ENCODE data around the gene PFKM.
A peak's percentile ranks its signal among the peaks of the same experiment; 100 is the strongest.

The PFKM gene

DNA sequence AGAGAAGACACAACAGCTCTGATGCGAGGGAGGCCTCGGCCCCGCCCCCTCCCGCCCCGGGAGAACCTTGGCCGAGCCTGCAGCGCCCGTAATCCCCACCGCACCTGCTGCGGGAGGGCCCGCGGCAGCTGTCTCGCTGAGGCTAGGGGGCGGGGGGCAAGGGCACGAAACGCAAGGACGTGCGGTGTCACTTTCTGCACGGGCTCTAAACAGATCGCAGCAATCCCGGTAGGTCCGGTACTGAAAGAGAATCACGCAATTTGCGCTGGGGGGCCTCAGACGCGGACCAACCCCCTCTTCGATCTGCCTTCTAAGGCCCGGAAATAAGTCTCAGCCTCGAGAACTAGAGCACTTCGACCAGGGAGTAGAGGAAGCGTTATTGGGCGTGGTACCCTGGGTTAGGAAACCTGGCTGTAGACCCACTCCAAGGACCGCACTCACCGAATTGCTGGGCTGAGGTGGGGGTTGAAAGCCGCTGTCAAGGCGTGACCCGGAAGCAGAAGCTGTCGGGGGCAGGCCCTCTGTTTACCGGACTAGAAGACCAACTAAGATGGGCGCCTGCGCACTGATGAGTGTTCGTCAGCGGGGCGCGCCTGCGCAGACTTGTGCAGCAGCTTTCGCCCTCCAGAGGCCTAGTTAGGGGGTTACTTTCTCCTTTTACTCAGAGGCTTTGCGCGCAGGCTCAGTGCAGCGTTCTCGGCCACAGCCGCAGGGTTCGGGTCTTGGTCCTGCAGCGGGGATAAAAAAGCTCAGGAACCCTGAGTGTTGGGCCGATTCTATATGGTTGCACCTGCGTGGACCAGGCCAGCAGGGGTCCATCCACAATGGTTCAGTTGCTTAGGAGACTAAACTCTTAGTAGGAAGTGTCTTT lies 38.1 kb downstream of the PFKM start, which contains the start of gene ASB8:
Gene ASB8 (minus strand): TSS at position 498 of the 871 bp plus-strand sequence. CDS start 4,019 bp downstream, outside the sequence.
- DNase-seq (ENCODE audit: low spot score in 2 of 2) (peak; percentile 95 to 99), ATAC-seq (ENCODE audit: low read depth) (peak; percentile 89)
- H3K4me1 Mint-ChIP-seq, result peaks cover 19% of the 10 kb centered on the region
- no peaks in the 10 kb centered on the region for H3K9me3 Mint-ChIP-seq
- peaks cover 9% of the 10 kb centered on the region for H3K36me3 Mint-ChIP-seq
- H3K27me3 Mint-ChIP-seq, result peaks cover 1% of the 10 kb centered on the region
- peak within 1 kb of the TSS; percentile 98 for H3K27ac Mint-ChIP-seq
- H3K4me3 Mint-ChIP-seq, result peak within 1 kb of the TSS; percentile 98

DNA sequence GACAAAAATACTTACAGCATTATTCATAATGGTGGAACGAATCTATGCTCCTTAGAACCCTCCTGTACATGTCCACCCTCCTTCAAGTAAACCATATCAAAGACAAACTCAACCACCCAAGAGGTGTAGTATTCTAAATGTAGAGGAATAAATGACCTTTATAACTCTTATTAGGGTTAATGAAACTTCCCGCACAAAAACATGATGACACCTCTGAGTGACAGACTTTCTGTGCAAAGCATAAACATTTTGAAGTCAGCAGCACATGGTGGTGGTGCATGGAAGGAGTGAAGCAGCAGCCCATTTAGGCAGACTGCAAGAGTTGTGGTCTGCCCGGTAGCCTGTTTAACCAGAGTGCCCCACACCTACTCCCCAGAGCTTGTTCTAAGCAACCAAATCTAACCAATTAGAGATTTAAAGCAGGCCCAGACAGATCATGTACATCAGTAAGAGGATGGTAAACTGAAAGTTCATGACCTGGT lies 38.8 kb downstream of the PFKM start:
- H3K9me3 Mint-ChIP-seq, result no peaks in the 10 kb centered on the region
- DNase-seq (ENCODE audit: low spot score in 2 of 2) (no peak), ATAC-seq (ENCODE audit: low read depth) (no peak)
- peaks cover 2% of the 10 kb centered on the region for H3K27me3 Mint-ChIP-seq
- H3K4me1 Mint-ChIP-seq, result peaks cover 18% of the 10 kb centered on the region
- H3K27ac Mint-ChIP-seq, result peak overlapping the region; percentile 98
- peaks cover 8% of the 10 kb centered on the region for H3K36me3 Mint-ChIP-seq
- peak overlapping the region; percentile 98 for H3K4me3 Mint-ChIP-seq

DNA sequence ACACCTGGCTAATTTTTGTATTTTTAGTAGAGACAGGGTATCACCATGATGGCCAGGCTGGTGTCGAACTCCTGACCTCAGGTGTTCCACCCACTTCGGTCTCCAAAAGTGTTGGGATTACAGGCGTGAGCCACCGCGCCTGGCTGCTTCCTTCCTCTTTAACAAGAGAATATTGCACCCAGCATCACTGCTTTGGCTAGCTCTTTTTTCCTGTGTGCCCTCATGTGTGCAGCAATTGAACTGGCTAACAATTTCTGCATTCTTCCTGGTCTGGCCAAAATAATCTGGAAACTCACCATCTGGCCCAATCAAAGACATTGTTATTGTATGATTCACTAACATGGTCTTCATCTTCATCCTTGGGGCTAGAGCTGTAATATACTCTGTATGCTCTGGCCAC lies 40.9 kb downstream of the PFKM start:
- DNase-seq (ENCODE audit: low spot score in 2 of 2) (no peak), ATAC-seq (ENCODE audit: low read depth) (no peak)
- H3K27me3 Mint-ChIP-seq, result peaks cover 4% of the 10 kb centered on the region
- no peaks in the 10 kb centered on the region for H3K36me3 Mint-ChIP-seq
- no peak overlapping the region for H3K4me3 Mint-ChIP-seq
- no peak overlapping the region for H3K27ac Mint-ChIP-seq
- no peaks in the 10 kb centered on the region for H3K9me3 Mint-ChIP-seq
- H3K4me1 Mint-ChIP-seq, result peaks cover 15% of the 10 kb centered on the region

DNA sequence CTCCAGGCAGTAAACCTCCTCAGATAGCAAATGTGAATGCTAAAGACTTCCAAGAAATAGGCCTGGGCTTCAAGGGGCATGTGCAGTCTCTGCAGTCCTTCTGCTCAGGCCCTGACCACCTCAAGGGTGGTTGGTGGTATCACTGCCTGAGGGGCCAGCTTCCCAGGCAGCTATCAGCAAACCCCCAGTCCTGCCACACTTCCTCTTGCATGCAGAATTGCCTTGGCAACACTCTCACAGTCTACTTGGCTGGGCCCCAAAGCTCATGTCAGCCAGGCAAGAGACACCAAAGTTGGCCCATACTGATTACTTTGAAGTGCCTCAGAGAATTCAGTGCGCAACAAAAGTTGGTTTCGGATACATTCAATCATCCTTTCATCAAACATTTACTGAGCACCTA lies 41.6 kb downstream of the PFKM start:
- ATAC-seq (ENCODE audit: low read depth), result no peak
- Mint-ChIP-seq H3K9me3 (no peaks in the 10 kb centered on the region), H3K36me3 (no peaks in the 10 kb centered on the region), H3K4me3 (no peak overlapping the region), H3K4me1 (peaks cover 18% of the 10 kb centered on the region), H3K27me3 (peaks cover 6% of the 10 kb centered on the region), H3K27ac (no peak overlapping the region)
- no peak for DNase-seq (ENCODE audit: low spot score in 2 of 2)

DNA sequence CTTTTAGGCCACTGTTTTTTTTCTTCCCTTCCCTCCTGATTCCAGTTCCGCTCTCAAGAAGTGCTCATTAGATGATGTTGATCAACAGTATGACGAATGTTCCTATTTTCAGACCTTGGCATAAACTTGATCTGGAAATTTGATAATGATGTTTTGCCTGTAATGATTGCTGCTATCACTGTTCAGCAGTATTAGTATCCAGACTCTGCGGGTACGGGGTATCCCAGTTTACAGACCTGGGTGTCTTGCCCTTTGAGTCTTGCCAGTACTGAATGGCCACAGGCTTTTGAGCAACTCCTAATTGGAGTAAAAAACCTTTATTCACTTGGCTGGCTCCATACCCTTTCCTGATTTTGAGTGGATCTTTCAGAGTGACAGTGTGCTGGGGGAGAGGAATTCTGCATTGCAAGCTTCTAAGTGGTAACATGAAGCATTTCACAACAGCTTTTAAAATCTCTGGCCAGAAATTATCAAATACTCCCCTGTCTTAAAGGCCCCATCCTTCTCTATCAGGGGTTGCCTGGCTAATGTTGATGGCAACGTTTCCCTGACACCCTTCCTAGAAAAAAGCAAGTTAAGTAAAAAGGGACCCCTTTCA lies 44.1 kb downstream of the PFKM start:
- H3K36me3 Mint-ChIP-seq, result no peaks in the 10 kb centered on the region
- no peak overlapping the region for H3K27ac Mint-ChIP-seq
- H3K4me3 Mint-ChIP-seq, result no peak overlapping the region
- DNase-seq (ENCODE audit: low spot score in 2 of 2), result no peak
- peaks cover 12% of the 10 kb centered on the region for H3K27me3 Mint-ChIP-seq
- no peaks in the 10 kb centered on the region for H3K9me3 Mint-ChIP-seq
- H3K4me1 Mint-ChIP-seq, result peaks cover 5% of the 10 kb centered on the region
- ATAC-seq (ENCODE audit: low read depth), result no peak

DNA sequence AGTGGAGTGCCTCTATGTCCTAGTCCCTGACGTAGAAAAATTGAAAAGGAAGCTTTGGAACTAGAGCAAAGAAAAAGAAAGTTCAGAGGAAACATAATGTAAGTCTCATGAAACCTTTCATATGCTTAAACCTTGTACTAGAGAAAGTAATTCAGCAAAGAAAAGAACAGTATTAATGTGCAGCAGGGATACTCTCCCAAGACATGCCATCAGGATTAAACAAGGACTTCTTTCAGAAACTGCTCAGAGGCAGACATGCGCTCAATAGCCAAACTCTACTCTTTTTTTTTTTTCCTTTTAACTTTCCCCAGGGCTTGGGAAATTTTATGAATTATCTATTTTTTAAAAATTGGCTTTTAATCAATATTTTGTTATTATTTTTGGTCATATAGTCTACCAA lies 45.3 kb downstream of the PFKM start:
- H3K36me3 Mint-ChIP-seq, result no peaks in the 10 kb centered on the region
- peaks cover 5% of the 10 kb centered on the region for H3K4me1 Mint-ChIP-seq
- no peak overlapping the region for H3K4me3 Mint-ChIP-seq
- no peaks in the 10 kb centered on the region for H3K9me3 Mint-ChIP-seq
- H3K27ac Mint-ChIP-seq, result no peak overlapping the region
- H3K27me3 Mint-ChIP-seq, result peaks cover 12% of the 10 kb centered on the region
- DNase-seq (ENCODE audit: low spot score in 2 of 2) (no peak), ATAC-seq (ENCODE audit: low read depth) (no peak)

DNA sequence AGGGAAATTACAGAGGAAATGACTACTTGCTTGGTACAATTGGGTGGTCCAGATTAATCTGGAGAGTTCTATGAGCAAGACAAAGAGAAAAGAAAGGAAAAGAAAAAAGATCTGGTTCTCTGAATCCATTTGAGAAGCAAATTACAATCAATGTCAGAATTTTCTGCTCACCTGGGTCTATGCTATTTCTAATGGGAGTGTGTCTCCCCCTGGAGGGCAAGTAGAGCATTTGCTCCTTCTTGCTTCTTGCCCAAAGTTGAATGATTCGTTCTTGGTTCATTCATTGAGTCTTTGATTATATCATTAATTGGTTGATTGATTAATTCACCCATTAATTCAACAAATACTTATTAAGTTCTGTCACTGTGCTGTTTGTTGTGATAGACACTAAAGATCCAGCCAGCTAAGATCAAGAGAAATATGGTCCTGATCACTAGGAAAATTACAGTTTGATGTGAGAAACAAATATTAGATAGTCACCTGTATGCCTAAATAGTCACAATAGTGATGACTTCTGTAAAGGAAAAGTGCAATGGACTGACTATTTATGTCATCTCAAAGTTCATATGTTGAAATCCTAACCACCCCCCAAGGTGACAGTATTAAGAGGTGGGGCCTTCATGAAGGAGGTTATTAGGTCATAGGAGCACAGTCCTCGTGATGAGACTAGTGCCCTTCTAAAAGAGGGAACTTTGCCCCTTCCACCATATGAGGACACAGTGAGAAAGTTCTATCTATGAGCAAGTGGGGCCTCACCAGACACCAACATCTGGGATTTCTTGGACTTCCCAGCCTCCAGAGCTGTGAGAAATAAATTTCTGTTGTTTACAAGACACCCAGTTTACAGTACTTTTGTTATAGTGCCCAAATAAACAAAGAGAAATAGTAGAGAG lies 46.2 kb downstream of the PFKM start:
- no peak overlapping the region for H3K27ac Mint-ChIP-seq

DNA sequence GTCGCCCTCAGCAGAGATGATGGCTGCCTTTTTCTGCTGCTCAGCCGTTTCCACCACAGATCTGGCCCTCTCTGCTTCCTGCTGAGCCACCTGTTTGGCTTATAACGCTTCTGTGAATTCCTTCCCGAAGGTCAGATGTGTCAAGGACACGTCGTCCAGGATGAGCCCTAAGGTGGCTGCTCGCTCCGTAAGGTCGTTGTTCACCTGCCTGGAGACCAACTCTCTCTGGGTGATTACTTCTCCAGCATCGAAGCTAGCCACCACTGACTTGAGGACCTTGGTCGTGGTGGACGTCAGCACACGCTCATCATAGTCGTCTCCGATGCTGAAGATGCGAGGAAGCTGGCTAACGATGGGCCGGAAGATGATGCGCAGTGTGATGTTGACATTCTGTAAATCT lies 49.8 kb downstream of the PFKM start:
- Mint-ChIP-seq H3K4me1 (peaks cover 5% of the 10 kb centered on the region), H3K27ac (no peak overlapping the region), H3K27me3 (peaks cover 7% of the 10 kb centered on the region), H3K36me3 (no peaks in the 10 kb centered on the region), H3K4me3 (no peak overlapping the region), H3K9me3 (no peaks in the 10 kb centered on the region)
- DNase-seq (ENCODE audit: low spot score in 2 of 2) (no peak), ATAC-seq (ENCODE audit: low read depth) (no peak)

More for the DNA sequence above, 46.2 kb downstream of the PFKM start:
- ATAC-seq (ENCODE audit: low read depth) (peak; percentile 84), DNase-seq (ENCODE audit: low spot score in 2 of 2) (peak; percentile 43 to 63)
- Mint-ChIP-seq H3K4me3 (no peak overlapping the region), H3K27me3 (peaks cover 12% of the 10 kb centered on the region), H3K9me3 (no peaks in the 10 kb centered on the region), H3K4me1 (peaks cover 5% of the 10 kb centered on the region), H3K36me3 (no peaks in the 10 kb centered on the region)

DNA sequence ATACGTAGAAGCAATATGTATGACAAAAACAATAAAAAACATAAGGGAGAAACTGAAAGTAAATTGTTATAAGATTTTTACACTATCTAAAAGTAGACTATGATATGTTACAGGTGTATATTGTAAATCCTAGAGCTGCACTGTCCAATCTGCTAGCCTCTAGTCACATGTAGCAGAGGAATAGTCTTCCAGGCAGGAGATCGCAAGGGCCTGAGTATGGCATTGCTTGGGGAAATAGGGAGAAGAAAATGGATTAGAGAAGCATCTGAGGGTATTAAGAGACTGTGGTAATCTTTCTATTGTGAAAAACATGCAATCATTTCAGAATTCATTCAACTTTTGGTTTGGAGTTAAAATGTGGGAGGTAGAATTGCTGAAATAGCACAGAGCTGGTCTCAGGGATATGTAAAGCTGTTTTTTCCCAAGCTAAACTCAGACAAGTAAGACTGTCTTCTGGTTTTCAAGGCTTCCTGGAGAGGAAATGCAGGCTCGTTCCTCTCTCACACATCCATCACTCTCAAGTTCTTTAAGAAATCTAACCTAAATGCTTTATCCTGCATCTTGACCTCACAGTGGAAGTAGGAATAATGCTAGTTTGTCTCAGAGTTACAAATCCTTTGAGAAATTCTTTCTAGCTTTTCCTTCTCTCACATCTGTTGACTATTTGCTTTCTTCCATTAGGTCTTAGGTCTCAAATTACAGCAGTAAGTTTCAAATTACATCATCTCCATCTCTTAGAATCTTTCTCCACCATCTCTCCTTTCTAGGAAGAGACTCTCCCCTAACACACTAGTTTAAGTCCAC lies 56.7 kb downstream of the PFKM start:
- Mint-ChIP-seq H3K9me3 (no peaks in the 10 kb centered on the region), H3K27me3 (peaks cover 15% of the 10 kb centered on the region), H3K36me3 (no peaks in the 10 kb centered on the region), H3K4me1 (no peaks in the 10 kb centered on the region), H3K4me3 (no peak overlapping the region), H3K27ac (no peak overlapping the region)
- DNase-seq (ENCODE audit: low spot score in 2 of 2) (no peak), ATAC-seq (ENCODE audit: low read depth) (no peak)

DNA sequence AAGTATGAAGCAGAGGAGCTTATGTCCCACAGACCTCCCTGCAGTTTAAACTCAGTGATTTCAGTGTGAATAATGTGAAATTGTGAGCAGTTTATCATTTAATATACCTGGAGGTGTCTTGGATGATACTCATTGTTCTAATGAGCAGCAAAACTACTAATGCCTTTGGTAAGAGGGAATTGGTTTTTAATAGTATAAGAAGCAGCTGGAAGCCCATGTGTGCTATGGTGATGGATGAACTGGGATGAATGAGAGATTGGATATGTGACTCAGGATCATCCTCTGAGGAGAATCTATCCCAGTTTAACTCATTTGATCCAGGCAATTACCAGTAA lies 57.2 kb downstream of the PFKM start:
- no peak overlapping the region for H3K27ac Mint-ChIP-seq
- no peaks in the 10 kb centered on the region for H3K36me3 Mint-ChIP-seq
- ATAC-seq (ENCODE audit: low read depth), result no peak
- peaks cover 18% of the 10 kb centered on the region for H3K27me3 Mint-ChIP-seq
- no peaks in the 10 kb centered on the region for H3K9me3 Mint-ChIP-seq
- H3K4me3 Mint-ChIP-seq, result no peak overlapping the region
- DNase-seq (ENCODE audit: low spot score in 2 of 2), result no peak
- no peaks in the 10 kb centered on the region for H3K4me1 Mint-ChIP-seq

DNA sequence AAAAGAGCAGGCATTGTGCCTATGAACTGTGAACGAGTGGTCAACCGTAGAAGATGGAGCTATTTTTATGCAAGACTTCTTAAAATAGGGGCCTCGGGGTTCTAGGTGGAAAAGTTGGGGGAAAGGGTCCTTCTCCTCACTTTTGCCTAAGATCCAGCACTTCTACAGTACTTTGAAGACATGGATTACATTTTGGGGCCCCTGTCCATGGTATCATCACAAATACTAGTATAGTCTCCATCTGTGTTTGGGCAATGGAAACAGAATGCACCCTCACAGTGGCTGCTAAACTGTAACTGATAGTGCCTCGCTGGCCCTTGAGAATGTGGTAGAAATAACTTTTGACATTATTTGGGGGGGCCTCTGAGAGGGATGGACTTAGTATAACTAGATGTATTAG lies 58.8 kb downstream of the PFKM start:
- Mint-ChIP-seq H3K36me3 (no peaks in the 10 kb centered on the region), H3K27me3 (peaks cover 18% of the 10 kb centered on the region), H3K4me3 (no peak overlapping the region), H3K4me1 (no peaks in the 10 kb centered on the region), H3K9me3 (no peaks in the 10 kb centered on the region), H3K27ac (no peak overlapping the region)
- DNase-seq (ENCODE audit: low spot score in 2 of 2) (no peak), ATAC-seq (ENCODE audit: low read depth) (no peak)

DNA sequence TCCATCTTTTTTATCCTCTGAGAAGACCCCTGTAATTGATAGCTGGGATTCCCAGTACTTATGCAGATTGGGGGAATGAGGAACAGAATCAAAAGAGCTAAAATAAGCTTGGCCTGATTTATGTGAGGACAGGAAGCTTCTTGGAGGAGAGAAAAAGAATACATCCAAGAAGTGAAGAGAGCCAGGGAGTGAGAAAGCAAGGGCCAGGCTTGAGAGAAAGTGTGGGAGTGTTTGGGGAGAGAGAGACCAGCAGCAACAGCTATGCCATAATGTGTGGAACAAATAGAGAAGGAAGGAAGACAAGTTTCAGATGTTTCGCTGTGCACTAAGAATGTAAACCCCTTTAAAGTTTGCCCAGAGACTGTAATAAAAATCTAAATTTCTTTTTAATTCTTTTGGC lies 60.3 kb downstream of the PFKM start:
- no peak for DNase-seq (ENCODE audit: low spot score in 2 of 2)
- peaks cover 18% of the 10 kb centered on the region for H3K27me3 Mint-ChIP-seq
- H3K9me3 Mint-ChIP-seq, result no peaks in the 10 kb centered on the region
- H3K4me3 Mint-ChIP-seq, result no peak overlapping the region
- H3K27ac Mint-ChIP-seq, result no peak overlapping the region
- H3K36me3 Mint-ChIP-seq, result no peaks in the 10 kb centered on the region
- H3K4me1 Mint-ChIP-seq, result peaks cover 4% of the 10 kb centered on the region
- ATAC-seq (ENCODE audit: low read depth), result no peak

DNA sequence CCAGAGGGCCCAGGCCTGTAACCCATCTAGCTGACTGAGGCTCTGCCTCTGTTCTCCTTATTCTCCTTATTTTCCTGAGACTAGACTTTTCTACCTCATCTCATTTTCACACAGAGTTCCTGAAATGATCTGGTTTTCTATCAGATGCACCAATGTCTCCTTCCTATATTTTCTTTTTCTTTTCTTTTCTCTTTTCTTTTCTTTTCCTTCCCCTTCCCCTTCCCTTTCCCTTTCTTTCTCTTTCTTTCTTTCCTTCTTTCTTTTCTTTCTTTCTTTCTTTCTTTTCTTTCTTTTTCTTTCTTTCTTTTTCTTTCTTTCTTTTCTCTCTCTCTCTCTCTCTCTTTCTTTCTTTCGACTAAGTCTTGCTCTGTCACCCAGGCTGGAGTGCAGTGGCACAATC lies 61.3 kb downstream of the PFKM start:
- DNase-seq (ENCODE audit: low spot score in 2 of 2) (no peak), ATAC-seq (ENCODE audit: low read depth) (no peak)
- H3K4me3 Mint-ChIP-seq, result no peak overlapping the region
- H3K4me1 Mint-ChIP-seq, result peaks cover 8% of the 10 kb centered on the region
- H3K27me3 Mint-ChIP-seq, result peaks cover 18% of the 10 kb centered on the region
- H3K36me3 Mint-ChIP-seq, result no peaks in the 10 kb centered on the region
- no peaks in the 10 kb centered on the region for H3K9me3 Mint-ChIP-seq
- H3K27ac Mint-ChIP-seq, result no peak overlapping the region

Measured in memory B cell (primary cell).